Measurements from ENCODE around the gene RUSC1.

- TF ChIP-seq EZH2 (IDR thresholded peaks at IDR 0.05; ENCODE audit: insufficient read depth, poor library complexity, severe bottlenecking) (no peak), EZH2phosphoT487 (IDR thresholded peaks at IDR 0.05; ENCODE audit: insufficient read depth, low read depth) (no peak)
Observed at GRCh38 chr1:155360051-155360450, 39.4 kb downstream of the RUSC1 start.
